Loucy (cell line): ENCODE results near the gene BLTP3B.

ENCODE experiments used
- CTCF ChIP-seq: fragments of 200-600 bp; sonication (generic); conservative IDR thresholded peaks from 2 replicates; pipeline ENCODE4 v1.5.1; 2014; ENCODE audit warnings: mild to moderate bottlenecking, antibody characterized with exemption, low read length
- EZH2phosphoT487 ChIP-seq: fragments of 200-600 bp; IDR thresholded peaks from 2 replicates; pipeline ENCODE4 v1.6.1; 2018; ENCODE audit warnings: antibody characterized with exemption, mild to moderate bottlenecking, moderate library complexity, borderline replicate concordance

- TF ChIP-seq CTCF = no peak
- no peak for TF ChIP-seq EZH2phosphoT487
Observed at GRCh38 chr12:100153131-100153530, 10.5 kb upstream of the BLTP3B start.
